CD4-positive, alpha-beta T cell treated with Interleukin-4 for 1 hour (primary cell): Measurements from ENCODE around the gene TMEM81.
A peak's percentile ranks its signal among the peaks of the same experiment; 100 is the strongest.

Experiments used
- DNase-seq, 2 donors: peaks; one replicate each; pipeline ENCODE4 v3.0.0-alpha.2; 2020 to 2022

TMEM81 gene

GRCh38 chr1:205084360-205084759 lies at the start of gene TMEM81:
Gene TMEM81, minus strand, starts transcription at chr1:205084460. Its CDS starts 140 bp downstream, at chr1:205084320.
- DNase-seq: no peak

- no peak for DNase-seq
Observed at GRCh38 chr1:205133287-205133686, 49.0 kb upstream of the TMEM81 start.

DNA sequence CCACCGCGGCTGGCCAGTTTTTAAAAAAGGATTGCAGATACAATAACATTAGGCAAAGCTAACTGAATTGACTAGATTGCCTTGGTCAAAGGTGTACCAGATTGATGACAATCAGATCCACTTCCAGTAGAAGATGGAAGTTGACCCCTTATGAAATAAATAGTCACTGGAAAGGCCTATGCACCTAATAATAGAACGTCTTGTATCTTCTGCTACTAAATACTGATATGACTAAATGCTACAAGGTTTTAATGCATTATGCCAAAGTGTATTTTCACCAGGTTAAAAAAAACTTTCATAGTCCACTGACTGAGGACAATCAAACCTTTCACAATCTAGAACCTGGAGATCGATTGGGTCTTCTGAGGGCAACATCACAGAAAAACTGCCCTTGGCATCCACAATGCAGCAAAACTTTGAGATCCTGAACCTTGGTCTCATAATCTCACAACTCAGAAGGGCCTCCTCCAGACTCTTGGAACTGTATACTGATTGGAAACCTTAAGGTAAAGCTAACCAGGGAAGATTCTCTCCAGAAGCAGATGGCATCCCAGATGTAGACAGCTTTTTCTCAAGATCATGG lies 45.3 kb upstream of the TMEM81 start:
- no peak for DNase-seq

DNA sequence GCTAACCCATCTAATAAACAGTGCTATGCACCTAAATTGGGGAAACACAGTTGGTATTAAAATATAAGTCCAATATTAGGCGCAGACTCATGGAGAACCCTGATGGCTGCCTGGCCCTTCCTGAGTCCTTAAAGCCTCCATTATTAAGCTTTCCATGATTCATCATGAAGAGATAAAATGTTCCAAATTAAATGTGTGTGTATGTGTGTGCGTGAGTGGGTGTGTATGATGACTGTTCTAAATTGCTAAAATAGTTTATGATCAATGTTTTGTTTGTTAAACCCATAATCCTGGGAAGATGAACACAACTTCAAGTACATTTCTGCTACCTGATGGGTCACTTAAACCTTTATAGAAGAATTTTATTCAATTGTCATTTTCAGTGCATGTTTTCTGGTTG lies 43.8 kb upstream of the TMEM81 start:
- DNase-seq: no peak

DNA sequence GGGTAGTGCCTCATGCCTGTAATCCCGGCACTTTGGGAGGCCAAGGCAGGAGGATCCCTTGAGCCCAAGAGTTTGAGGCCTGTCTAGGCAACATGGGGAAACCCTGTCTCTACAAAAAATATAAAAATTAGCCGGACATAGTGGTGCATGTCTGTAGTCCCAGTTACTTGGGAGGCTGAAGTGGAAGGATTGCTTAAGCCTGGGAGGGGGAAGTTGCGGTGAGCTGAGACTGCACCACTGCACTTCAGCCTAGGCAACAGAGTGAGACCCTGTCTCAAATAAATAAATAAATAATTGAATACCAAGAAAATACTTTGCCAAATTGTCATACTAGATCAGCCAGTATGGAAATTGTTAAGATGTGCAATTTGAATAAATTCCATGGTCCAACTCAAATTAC lies 43.4 kb upstream of the TMEM81 start:
- DNase-seq: no peak

DNA sequence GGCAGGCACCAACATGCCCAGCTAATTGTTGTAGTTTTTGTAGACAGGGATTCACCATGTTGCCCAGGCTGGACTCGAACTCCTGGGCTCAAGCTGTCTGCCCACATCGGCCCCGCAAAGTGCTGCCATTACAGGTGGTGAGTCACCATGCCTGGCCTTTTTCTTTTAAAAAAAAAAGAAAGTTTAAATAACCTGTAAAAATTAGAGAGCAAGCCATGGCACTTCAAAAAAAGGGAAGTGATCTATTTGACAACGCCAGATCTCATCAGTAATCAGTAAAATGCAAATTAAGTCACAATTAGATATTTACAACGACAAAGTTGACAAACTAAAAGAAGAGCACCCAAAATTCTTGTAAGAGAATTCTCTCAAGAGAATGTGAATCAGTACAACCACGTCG lies 40.5 kb upstream of the TMEM81 start:
- no peak for DNase-seq

DNA sequence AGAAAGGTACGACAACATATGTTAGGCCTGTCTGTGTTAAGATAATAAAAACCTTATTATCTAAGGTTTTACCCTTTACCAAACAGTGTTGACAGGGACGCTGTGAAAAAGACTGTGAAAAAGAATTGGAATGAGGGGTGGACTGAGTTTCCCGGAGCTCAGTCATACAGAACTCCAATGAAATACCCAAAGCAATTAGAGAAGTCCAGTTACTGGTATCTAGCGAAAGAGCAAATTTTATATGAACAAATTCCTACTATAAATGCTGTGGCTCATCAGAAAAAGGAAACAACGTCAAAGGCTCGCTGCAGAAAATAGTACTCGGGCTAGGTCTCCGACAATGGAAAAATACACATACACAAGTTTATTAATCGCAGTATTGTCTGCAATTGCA lies 38.2 kb upstream of the TMEM81 start:
- no peak for DNase-seq

DNA sequence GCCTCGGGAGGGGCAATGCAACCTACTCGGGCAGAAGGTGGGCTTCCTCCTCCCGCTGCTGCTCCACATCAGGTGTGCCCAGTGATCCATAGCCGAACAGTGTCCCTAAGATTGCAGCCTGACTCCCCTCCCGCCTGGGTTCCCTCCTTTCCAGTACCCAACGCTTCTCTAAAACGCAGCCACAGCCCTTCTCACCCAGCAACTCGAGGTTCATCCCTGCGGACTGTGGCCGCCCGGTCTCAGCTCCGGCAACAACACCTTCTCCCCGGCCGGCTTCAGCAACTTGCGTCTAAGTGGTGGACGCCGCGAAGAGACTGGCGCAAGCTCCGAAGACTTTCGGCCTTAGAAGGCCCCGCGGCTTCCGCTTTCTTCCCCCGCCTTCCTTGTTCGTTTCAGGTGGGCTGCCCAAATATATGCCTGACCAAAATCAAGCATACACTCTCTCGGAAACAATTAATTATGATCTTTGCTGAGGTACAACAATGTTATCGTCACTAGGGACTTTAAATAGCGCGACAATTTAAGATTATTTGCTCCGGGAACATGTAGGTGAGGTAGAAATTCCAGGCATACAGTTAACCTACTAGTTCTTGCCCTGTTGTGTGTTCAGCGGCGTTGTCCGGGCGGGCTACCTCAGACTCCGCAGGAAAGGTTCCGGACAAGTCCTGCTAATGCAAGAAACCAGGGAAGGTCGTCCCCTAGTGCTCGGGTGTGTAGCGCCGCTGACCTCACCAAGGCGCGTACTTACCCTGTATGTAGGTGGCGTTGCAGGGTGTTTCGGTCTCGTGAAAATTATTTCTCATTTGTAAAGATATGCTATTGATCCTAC lies 37.6 kb upstream of the TMEM81 start, which contains the start of gene RBBP5:
RBBP5 (minus strand) TSS at position 319 of the 829 bp plus-strand sequence; CDS start at position 214, 105 bp downstream.
- DNase-seq: peak; percentile 97

DNA sequence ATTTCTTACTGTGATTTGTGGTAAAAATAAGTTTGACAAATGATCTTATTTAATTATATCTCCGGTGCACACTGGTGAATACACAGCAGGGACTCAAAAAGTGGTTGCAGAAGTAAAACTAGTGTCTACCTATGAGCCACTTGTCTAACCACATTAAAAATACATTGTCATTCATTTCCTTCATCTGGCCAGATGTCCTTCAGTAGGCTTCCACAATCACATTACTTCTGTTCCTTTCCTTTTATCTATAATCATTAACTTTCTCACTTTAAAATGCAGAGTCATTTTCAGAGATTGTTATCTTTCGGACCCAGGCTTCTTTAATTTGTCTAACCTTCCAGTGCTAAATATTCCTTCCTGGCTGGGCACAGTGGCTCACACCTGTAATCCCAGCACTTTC lies 34.5 kb upstream of the TMEM81 start:
- no peak for DNase-seq

DNA sequence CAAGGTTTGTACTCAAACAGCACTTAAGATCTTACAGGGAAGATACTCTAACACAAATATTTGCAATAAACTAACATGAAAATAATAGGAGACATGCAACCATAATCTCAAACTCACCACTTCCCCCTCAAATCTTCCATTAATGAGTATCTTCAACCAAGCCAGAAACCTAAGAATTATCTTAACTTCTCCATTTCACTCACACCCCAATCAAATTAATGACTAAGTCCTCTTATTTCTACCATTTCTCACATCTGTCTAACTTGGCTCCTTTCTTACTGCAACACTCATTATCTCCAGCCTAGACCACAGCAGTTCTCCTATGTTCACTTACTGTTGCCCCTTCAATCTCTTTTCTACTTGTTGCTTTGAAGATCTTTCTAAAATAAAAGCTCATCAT lies 27.1 kb upstream of the TMEM81 start:
- DNase-seq: no peak

DNA sequence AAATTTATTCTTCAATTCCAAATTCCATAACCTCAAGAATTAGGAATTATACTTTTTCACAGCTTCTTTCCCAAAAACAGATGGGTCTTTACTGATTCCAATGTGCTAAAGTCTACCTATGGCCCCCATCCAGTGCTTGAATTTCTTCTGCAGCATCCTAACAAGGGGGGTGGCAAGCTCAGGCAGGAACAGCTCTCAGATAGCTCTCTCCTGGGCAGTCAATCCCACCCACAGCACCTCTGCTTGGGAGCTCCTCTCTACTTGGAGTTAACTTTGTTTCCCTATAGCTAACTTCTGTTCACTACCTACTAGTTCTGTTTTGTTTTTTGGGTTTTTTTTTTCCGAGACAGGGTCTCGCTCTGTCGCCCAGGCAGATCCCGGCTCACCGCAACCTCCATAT lies 25.5 kb upstream of the TMEM81 start:
- DNase-seq: no peak

DNA sequence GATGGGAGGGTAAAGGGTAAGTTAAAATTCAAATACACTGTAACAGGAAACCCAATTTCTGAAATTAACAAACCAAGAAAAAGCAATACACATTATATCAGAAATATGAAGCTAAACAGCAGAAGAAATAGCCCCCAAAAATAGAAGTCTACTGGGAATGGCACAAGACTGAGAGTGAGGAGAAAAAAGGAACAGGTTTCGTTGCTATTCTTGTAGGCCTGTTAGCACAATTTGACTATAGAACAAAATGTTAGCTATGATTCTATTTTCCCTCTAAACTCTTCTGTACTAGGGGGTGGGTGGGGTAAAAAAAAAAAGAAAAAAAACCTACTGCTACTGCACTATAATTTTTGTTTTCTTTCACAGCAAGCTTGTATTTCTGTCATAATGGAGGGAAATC lies 25.0 kb upstream of the TMEM81 start:
- no peak for DNase-seq

GRCh38 chr1:205108464-205108863 lies 24.2 kb upstream of the TMEM81 start:
- no peak for DNase-seq

GRCh38 chr1:205107327-205107726 lies 23.1 kb upstream of the TMEM81 start:
- no peak for DNase-seq

- DNase-seq: no peak
Observed at GRCh38 chr1:205102404-205102803, 18.1 kb upstream of the TMEM81 start.

DNA sequence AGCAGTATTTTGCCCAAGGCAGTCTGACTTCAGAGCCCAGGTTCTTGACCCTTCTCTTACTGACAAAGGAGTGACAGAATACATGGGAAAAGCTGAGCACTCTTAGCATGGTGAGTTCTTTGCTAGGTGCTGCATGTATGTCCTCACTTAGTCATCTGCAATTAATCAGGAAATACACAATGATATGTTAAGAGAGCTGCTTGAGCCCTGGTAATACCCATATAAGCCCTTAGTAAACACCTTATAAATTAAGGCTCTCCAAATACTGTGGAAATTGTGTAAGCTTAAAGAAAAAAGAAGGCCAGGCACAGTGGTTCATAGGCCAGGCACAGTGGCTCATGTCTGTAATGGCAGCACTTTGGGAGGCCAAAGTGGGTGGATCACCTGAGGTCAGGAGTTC lies 14.0 kb upstream of the TMEM81 start:
- DNase-seq: no peak

DNA sequence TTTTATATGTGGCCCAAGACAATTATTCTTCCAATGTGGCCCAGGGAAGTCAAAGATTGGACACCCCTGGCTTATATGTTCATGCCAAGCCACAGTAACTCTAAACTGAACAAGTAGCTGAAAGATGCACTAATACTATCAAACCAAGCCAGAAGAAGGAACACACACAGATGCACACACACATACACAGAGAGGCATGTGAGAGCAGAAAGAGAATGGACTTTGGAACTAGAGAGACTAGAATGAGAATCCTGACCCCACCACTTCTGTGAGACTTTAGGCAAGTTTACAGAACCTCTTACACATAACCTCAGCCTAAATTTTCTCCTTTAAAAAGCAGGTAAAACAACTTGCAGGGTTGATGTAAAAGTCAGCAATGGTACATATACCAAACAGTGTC lies 11.2 kb upstream of the TMEM81 start:
- no peak for DNase-seq

GRCh38 chr1:205091043-205091740 lies 6.9 kb upstream of the TMEM81 start:
- no peak for DNase-seq

- DNase-seq: no peak
Observed at GRCh38 chr1:205088341-205088740, 4.1 kb upstream of the TMEM81 start.

- DNase-seq: no peak
Observed at GRCh38 chr1:205082431-205082830, 1.8 kb downstream of the TMEM81 start.

GRCh38 chr1:205077934-205078311 lies 6.3 kb downstream of the TMEM81 start:
- DNase-seq: no peak

- DNase-seq: no peak
Observed at GRCh38 chr1:205077158-205077933, 6.9 kb downstream of the TMEM81 start.

DNA sequence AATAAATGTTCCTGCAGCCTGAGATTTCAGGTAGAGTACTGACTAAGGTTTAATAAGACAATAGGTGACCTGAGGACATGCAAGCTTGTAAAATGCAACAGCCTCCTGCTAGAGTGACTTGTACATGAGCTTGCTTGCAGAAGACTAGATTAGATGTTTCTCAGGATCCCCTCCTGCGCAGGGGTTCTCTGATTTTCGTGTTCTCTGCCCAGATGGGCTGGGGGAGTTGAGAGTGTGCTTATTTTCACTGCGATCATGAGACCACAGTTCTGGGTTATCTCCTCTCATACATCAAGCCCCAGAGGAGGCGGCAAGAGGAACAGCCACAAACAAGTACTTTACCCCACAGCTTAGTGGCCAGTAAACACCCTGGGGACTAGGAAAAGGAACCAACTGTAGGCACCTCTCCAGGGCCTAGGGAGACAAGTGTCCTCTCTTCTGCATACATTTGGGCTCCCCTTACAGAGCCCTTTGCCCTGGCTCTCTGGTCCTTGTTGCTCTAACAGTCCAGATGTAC lies 8.0 kb downstream of the TMEM81 start:
- no peak for DNase-seq
